HG03066 (cell line): ENCODE measurements around the gene PDE4D.
"Not testable (repeated sequence)": the region's sequence is repeated elsewhere in the genome, so short reads cannot be mapped to it uniquely, and the experiment has no call there.

Experiments
- ATAC-seq: cut with Tn5 transposase; IDR thresholded peaks from one replicate; pipeline ENCODE4 v1.9.1; 2021; ENCODE audit warnings: low read depth; ENCODE audit not compliant: unreplicated experiment

The PDE4D gene

GRCh38 chr5:58972301-58972700 is 921.2 kb downstream of the PDE4D start:
- ATAC-seq, result no peak

- ATAC-seq, result no peak
Observed at GRCh38 chr5:58970766-58971165, 922.8 kb downstream of the PDE4D start.

- no peak for ATAC-seq
Observed at GRCh38 chr5:58969795-58970194, 923.7 kb downstream of the PDE4D start.

- ATAC-seq, result no peak
Observed at GRCh38 chr5:58969253-58969652, 924.3 kb downstream of the PDE4D start.

GRCh38 chr5:58968350-58968749 is 925.2 kb downstream of the PDE4D start:
- no peak for ATAC-seq

GRCh38 chr5:58967597-58968281 is 925.8 kb downstream of the PDE4D start:
- no peak for ATAC-seq

- ATAC-seq, result no peak
Observed at GRCh38 chr5:58965677-58966414, 927.7 kb downstream of the PDE4D start.

GRCh38 chr5:58963821-58964220 is 929.7 kb downstream of the PDE4D start:
- no peak for ATAC-seq

GRCh38 chr5:58963361-58963760 is 930.2 kb downstream of the PDE4D start:
- no peak for ATAC-seq

- ATAC-seq, result no peak
Observed at GRCh38 chr5:58961631-58962280, 931.8 kb downstream of the PDE4D start.

GRCh38 chr5:58958701-58959100 is 934.8 kb downstream of the PDE4D start:
- no peak for ATAC-seq

GRCh38 chr5:58953218-58953617 is 940.3 kb downstream of the PDE4D start:
- not testable (repeated sequence) for ATAC-seq

GRCh38 chr5:58950224-58950623 is 943.3 kb downstream of the PDE4D start:
- no peak for ATAC-seq

- ATAC-seq, result no peak
Observed at GRCh38 chr5:58946230-58946629, 947.3 kb downstream of the PDE4D start.

- no peak for ATAC-seq
Observed at GRCh38 chr5:58944221-58944620, 949.3 kb downstream of the PDE4D start.

- ATAC-seq, result no peak
Observed at GRCh38 chr5:58940446-58940845, 953.1 kb downstream of the PDE4D start.

GRCh38 chr5:58939664-58940063 is 953.9 kb downstream of the PDE4D start:
- no peak for ATAC-seq

GRCh38 chr5:58938563-58939424 is 954.7 kb downstream of the PDE4D start:
- no peak for ATAC-seq

- ATAC-seq, result no peak
Observed at GRCh38 chr5:58937031-58937681, 956.4 kb downstream of the PDE4D start.

GRCh38 chr5:58934629-58935097 is 958.9 kb downstream of the PDE4D start:
- ATAC-seq, result no peak
